NCI-H524 treated with DMSO at 0.1 percent for 48 hours (cell line): ENCODE data around the gene TNNI2.
"Not testable (repeated sequence)": the region's sequence is repeated elsewhere in the genome, so short reads cannot be mapped to it uniquely, and the experiment has no call there.

ENCODE experiments used
- DNase-seq: peaks from one replicate; lab custom pipeline; 2025; lab: John Stamatoyannopoulos, UW

Gene TNNI2

GRCh38 chr11:1862588-1863351, 24.0 kb downstream of the TNNI2 start:
- no peak for DNase-seq

DNA sequence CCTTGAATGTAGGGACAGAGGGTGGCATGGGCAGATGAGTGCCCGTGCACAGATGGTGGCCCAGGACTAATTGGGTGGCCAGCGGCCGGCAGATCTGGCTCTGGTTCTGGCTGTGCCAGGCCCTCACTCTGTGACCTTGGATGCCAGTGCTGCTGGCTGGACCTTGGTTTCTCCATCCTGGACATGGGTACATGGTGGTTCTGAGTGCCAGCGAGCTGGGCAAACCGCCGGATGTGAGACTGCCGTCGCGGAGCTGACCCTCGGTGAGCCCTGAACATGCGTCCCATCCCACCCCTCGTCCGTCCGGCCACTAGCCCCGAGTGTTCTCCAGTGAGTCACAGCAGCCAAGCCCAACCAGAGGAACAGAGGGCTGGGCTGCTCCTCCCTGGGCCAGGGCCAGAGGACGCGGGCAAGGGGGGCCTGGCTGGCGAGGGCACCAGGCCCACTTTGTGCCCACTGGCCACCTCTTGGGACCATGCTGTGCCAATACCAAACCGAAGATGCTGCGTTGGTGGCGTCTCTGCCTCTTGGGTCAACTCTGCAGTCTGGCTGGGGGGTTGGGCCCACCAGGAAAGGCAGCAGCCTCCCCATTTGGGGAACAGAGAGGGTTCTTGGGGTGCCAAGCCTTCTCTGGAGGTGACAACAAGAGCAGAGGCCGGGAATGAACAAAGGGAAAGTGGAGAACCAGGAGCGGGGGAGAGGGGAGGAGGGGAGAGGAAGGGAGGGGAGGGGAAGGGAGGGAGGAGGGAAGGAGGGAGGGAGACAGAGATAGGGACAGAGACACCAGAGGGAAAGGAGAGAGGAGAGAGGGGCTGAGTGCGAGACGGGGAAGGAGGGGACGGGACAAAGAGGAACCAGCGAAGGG, 24.8 kb downstream of the TNNI2 start:
- DNase-seq: no peak

GRCh38 chr11:1864231-1864630, 25.4 kb downstream of the TNNI2 start:
- no peak for DNase-seq

GRCh38 chr11:1864831-1865665, 26.3 kb downstream of the TNNI2 start:
- DNase-seq: no peak

DNA sequence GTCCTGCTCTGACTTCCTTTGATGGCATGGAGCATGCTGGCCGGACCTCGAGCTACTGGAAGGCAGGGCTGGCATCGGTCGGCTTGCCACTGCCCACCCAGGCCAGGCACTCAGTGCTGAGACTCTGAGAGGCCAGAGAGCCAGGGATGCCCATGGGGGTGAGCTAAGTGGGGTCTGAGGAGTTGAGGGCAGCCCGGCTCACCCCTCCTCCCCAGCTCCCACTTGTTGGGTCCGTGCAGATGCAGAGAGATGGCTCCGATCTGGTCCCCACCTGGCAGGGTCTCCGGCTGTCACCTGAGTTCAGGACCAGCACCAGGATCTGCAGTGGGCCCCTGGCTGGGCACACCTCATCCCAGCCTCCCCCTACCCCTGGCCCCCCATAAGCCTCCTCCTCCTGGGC, 27.4 kb downstream of the TNNI2 start:
- no peak for DNase-seq

DNA sequence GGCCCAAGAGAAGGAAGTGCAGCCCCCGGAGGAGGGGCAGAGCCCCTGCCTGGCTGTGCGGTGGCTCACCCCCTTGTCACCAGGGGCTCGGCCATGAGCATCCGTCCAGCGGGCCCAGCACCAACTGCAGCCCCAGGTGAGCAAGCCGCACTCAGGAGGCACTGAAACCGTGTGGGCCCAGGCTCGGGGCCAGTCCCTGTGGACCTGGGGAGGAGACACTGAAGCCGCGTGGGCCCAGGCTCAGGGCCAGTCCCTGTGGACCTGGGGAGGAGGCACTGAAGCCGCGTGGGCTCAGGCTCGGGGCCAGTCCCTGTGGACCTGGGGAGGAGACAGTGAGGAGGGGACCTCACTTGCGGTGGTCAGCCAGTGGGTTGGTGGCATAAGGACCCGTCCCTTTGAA, 28.0 kb downstream of the TNNI2 start:
- no peak for DNase-seq

- no peak for DNase-seq
These were observed 28.6 kb downstream of the TNNI2 start for GRCh38 chr11:1867381-1867780.

DNA sequence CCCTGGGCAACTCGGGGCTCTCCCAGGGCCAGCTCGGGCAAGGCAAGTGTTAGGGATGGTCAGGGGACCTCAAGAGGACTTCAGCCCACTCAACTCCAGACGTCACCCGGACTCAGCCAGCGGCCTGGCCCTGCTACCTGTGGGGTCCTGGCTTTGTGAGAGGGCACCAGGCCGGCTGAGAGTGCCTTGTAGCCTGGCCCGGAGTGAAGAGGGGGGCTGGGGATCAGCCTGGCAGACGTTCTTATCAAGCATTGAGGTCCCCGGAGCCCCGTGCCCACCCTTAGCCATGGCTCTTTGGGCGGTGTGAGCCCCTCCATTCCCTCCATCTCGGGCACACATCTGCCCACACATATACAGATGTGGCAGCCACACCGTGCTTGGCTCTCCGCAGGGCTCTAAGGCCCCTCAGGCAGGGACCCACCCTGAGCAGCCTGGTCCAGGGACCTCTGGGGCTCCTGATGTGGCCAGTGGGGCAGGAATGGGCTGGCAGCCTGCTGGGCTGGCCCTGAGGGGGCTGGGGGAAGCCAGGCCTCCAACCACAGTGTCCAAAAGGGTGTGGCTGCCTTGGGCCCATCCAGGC, 29.4 kb downstream of the TNNI2 start:
- DNase-seq: no peak

DNA sequence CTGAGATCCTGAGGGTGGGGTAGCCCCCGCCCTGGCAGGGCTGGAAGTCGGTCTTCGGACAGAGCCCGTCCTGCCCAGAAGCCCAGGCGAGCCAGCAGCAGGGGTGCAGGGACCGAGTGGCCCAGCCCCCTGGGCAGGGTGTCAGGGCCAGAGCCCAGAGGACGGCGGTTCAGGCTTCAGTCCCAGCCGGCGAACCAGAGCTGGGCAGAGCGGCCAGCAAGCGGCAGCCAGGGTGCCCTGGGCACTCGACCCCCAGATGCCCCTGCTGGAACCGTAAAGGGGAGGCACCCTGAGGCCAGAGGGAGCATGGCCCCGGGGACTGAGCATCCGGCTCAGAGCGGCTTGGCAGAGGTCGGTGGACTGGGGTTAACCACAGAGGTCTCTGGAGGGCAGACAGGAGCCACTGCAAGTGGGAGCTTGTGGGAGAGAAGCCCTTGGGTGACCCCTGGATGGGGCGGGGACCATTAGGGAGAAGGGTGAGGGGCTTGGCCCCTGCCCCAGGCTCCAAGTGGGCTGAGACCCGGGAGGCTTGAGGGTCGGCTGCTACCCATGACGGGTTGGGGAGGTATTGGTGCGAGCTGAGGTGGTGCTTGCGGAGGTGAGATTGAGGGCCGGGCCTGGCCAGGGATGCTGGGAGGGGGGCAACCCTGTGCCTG, 30.0 kb downstream of the TNNI2 start:
- DNase-seq: no peak

- DNase-seq: no peak
These were observed 30.9 kb downstream of the TNNI2 start for GRCh38 chr11:1869427-1870325.

DNA sequence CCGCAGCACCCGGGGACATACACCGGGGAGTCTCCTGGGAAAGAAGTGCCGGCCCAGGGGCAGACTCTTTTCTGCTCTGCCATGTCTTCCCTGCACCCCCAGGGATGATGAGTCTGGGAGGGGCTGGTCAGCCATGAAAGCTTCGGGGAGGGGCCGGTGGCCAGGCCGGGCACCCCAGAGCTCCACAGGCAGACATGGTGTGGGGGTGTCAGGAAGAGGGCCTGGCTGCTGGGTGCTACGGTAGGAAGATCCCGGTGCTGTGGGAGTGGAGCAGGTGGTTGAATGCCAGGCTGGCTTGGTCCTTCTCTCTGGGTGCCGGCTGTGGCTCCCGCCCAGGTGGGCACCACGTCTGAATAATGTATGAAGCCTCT, 31.5 kb downstream of the TNNI2 start:
- DNase-seq: no peak

GRCh38 chr11:1870721-1871466, 32.1 kb downstream of the TNNI2 start:
- no peak for DNase-seq

GRCh38 chr11:1871531-1871930, 32.8 kb downstream of the TNNI2 start:
- no peak for DNase-seq

DNA sequence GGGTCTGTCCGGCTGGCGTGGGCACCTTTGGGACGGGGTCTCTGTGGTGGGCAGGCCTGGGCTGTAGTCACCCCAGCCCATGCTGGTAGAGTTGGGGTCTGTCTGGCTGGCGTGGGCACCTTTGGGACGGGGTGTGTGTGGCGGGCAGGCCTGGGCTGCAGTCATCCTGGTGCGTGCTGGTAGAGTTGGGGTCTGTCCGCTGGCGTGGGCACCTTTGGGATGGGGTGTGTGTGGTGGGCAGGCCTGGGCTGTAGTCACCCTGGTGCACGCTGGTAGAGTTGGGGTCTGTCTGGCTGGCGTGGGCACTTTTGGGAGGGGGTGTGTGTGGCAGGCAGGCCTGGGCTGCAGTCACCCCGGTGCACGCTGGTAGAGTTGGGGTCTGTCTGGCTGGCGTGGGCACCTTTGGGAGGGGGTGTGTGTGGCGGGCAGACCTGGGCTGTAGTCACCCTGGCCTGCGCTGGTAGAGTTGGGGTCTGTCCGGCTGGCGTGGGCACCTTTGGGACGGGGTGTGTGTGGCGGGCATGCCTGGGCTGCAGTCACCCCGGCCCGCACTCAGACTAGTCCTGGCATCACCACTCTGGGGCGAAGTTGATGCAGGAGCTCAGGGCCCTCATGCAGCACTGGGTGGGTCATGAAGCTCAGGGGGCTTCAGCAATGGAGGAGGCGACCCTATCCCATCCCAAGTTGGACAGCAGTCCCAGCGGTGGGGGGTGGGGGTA, 33.6 kb downstream of the TNNI2 start:
- no peak for DNase-seq

GRCh38 chr11:1873048-1873812, 34.4 kb downstream of the TNNI2 start:
- no peak for DNase-seq

GRCh38 chr11:1873813-1874150, 35.0 kb downstream of the TNNI2 start:
- DNase-seq: not testable (repeated sequence)

GRCh38 chr11:1874441-1875092, 35.8 kb downstream of the TNNI2 start:
- DNase-seq: not testable (repeated sequence)
